Panc1 (cell line): ENCODE measurements around the gene MPIG6B. TPM values are rescaled to one million over a fixed set of nuclear protein-coding genes. Genes with fewer than 3 reads are reported as not detected.

Experiments
- ATAC-seq: fragments of 200-7000 bp; cut with Tn5 transposase; 2 replicates; pipeline ENCODE4 v1.9.1; 2020; ENCODE audit warnings: mild to moderate bottlenecking, moderate library complexity
- BruUV-seq: library from RNA; stranded (reverse); fragments of 400-500 nt; replicated peaks from 2 replicates; lab custom pipeline; 2021; lab: Mats Ljungman, UMichigan
- CTCF ChIA-PET: fragments of 300-600 bp; sonication (Branson Sonifier 250); formaldehyde crosslinking; loops from one replicate; lab custom pipeline; 2022; ENCODE audit warnings: antibody characterized with exemption; lab: Charles Lee
- POLR2A ChIA-PET: fragments of 300-600 bp; sonication (Branson Sonifier 250); formaldehyde crosslinking; loops from one replicate; lab custom pipeline; 2022; ENCODE audit warnings: antibody characterized with exemption; lab: Charles Lee
- DNase-seq: peaks from one replicate; pipeline ENCODE4 v3.0.0-alpha.2; 2010; ENCODE audit warnings: low read depth, low spot score
- H3K27ac ChIP-seq: 2 replicates; pipeline ENCODE4 v1.5.1; 2011; ENCODE audit warnings: mild to moderate bottlenecking, low read length, inconsistent platforms
- H3K27me3 ChIP-seq: fragments of 200-500 bp; sonication (Bioruptor generic); 2 replicates; pipeline ENCODE4 v1.6.0; 2014; ENCODE audit warnings: low read length, inconsistent platforms; ENCODE audit not compliant: control insufficient read depth, insufficient read depth
- H3K36me3 ChIP-seq: fragments of 200-500 bp; sonication (Bioruptor generic); 2 replicates; pipeline ENCODE4 v1.5.1; 2014; ENCODE audit warnings: inconsistent platforms, mild to moderate bottlenecking, low read length, moderate library complexity; ENCODE audit not compliant: control insufficient read depth, insufficient read depth
- H3K4me1 ChIP-seq: 2 replicates; pipeline ENCODE4 v1.5.1; 2011; ENCODE audit warnings: inconsistent platforms, mild to moderate bottlenecking, low read length, moderate library complexity; ENCODE audit not compliant: control insufficient read depth, insufficient read depth
- H3K4me3 ChIP-seq, 2 experiments: 2 replicates each; pipeline ENCODE4 v1.5.1; 2011 to 2012; ENCODE audit warnings: low read depth in 2 of 2, low read length in 2 of 2, mild to moderate bottlenecking in 2 of 2, inconsistent platforms in 1 of 2, moderate library complexity in 1 of 2
- H3K9me3 ChIP-seq: fragments of 200-500 bp; sonication (Bioruptor generic); 2 replicates; pipeline ENCODE4 v1.5.1; 2014; ENCODE audit warnings: low read depth, mild to moderate bottlenecking, inconsistent platforms, low read length, moderate library complexity; ENCODE audit not compliant: control insufficient read depth, insufficient read depth
- CTCF ChIP-seq: fragments of 450-650 bp; IDR thresholded peaks from 2 replicates; pipeline ENCODE4 v1.5.1; 2017; ENCODE audit warnings: mild to moderate bottlenecking
- POLR2AphosphoS5 ChIP-seq: IDR thresholded peaks from 2 replicates; pipeline ENCODE4 v1.6.1; 2012; ENCODE audit warnings: mild to moderate bottlenecking, low read depth, low read length, moderate library complexity
- REST ChIP-seq, 2 experiments: IDR thresholded peaks; 2 replicates each; pipeline ENCODE4 v1.6.1; 2011 to 2012; ENCODE audit warnings: low read depth in 2 of 2, control low read depth in 1 of 2, low read length in 1 of 2, mild to moderate bottlenecking in 1 of 2, moderate library complexity in 1 of 2; ENCODE audit not compliant: insufficient read depth in 1 of 2
- SIN3A ChIP-seq: IDR thresholded peaks from 2 replicates; pipeline ENCODE4 v1.6.1; 2012; ENCODE audit warnings: low read depth, mild to moderate bottlenecking, low read length, moderate library complexity, borderline replicate concordance; ENCODE audit not compliant: insufficient read depth
- TCF7L2 ChIP-seq: IDR thresholded peaks from 2 replicates; pipeline ENCODE4 v1.6.1; 2011; ENCODE audit warnings: mild to moderate bottlenecking, low read depth, low read length, inconsistent platforms
- in situ Hi-C: cut with HindIII; loops from 2 replicates; pipeline ENCODE4 v1.10.0; 2016; ENCODE audit warnings: low sequenced_read_pairs, low pct_unique_long_range_greater_than_20kb
- intact Hi-C: fragments of 100-400 bp; cut with micrococcal nuclease; formaldehyde crosslinking; loops from one replicate; pipeline ENCODE4 v1.10.0; 2022; ENCODE audit not compliant: unreplicated experiment
- total RNA-seq: library from RNA; stranded (reverse); gene quantifications from one replicate; pipeline ENCODE4 v1.2.1, GENCODE V29; 2021; ENCODE audit not compliant: unreplicated experiment

MPIG6B gene
- total RNA-seq, 1 experiment from 2014 or later, result not detected

GRCh38 chr6:31680226-31681134 is 42.7 kb upstream of the MPIG6B start, which contains the start of gene LY6G5C:
Gene LY6G5C (minus strand): TSS chr6:31681067. CDS start chr6:31680373, 694 bp downstream.
- BruUV-seq, result no TSS peak
- ATAC-seq, result peak; percentile 92
- Histone ChIP-seq H3K4me3 (no peak within 1 kb of the TSS; a peak in 1 of 4 replicates), H3K4me1 (peaks cover 4% of the 10 kb centered on the region; the same call in 1 of the 2 replicates), H3K36me3 (no peaks in the 10 kb centered on the region), H3K27ac (no peak within 1 kb of the TSS; the same call in 1 of the 2 replicates), H3K27me3 (no peaks in the 10 kb centered on the region), H3K9me3 (no peaks in the 10 kb centered on the region)
- TF ChIP-seq TCF7L2, result no peak
- peak; percentile 86 for TF ChIP-seq CTCF
- ChIA-PET POLR2A (interaction anchor here (0.7 kb wide), 1 partner anchor 61 kb away, joined by 11 read pairs; no protein-coding TSS in a partner anchor), CTCF (interaction anchor here (0.5 to 0.6 kb wide), 2 partner anchors 13 to 257 kb away, joined by 3 to 6 read pairs; no protein-coding TSS in a partner anchor)
- in situ Hi-C loops, result no loop called here
- intact Hi-C loops, result loop anchor here (5.0 kb wide), 2 partner anchors 92 to 152 kb away; no protein-coding TSS in a partner anchor
- peak; percentile 30 for DNase-seq

- ATAC-seq, result no peak
- in situ Hi-C loops, result no loop called here
- Histone ChIP-seq H3K36me3 (no peaks in the 10 kb centered on the region), H3K27ac (no peak overlapping the region), H3K27me3 (no peaks in the 10 kb centered on the region), H3K4me3 (no peak overlapping the region), H3K4me1 (peaks cover 4% of the 10 kb centered on the region; the same call in 1 of the 2 replicates), H3K9me3 (no peaks in the 10 kb centered on the region)
- intact Hi-C loops, result loop anchor here (5.0 kb wide), 2 partner anchors 91 to 151 kb away; no protein-coding TSS in a partner anchor
- no TSS peak for BruUV-seq
- CTCF ChIA-PET, result interaction anchor here (0.6 kb wide), 1 partner anchor 13 kb away, joined by 3 read pairs; no protein-coding TSS in a partner anchor
- POLR2A ChIA-PET, result interaction anchor here (0.7 kb wide), 2 partner anchors 61 to 115 kb away, joined by 4 to 11 read pairs; no protein-coding TSS in a partner anchor
- no peak for DNase-seq
- TF ChIP-seq REST (IDR thresholded peaks at IDR 0.05; ENCODE audit: insufficient read depth in 1 of 2, low read depth in 2 of 2, low read length in 1 of 2), result no peak
- no peak for TF ChIP-seq SIN3A
- TF ChIP-seq POLR2AphosphoS5, result no peak
- TF ChIP-seq CTCF, result no peak
- no peak for TF ChIP-seq TCF7L2
Observed at GRCh38 chr6:31681135-31681671, 42.0 kb upstream of the MPIG6B start.
